ENCODE results near the gene IFIT1B.

Gene IFIT1B

DNA sequence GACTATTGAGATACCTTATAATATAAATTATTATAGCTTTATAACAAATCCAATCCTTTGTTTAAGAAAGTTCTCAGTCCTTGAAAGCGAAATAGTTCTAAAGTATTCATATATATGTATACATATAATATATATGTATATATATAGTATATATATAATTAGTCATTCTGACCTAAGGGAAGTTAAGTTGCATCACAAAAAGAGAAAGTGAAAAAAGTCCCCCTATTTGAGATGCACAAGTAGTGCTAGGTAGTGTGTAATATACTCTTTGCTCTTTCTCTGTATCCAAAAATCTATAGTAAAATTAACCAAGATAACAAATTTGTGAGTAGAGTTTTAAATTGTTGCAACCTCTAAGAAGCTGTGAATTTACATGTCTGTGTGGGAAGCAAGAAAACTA lies 13.3 kb upstream of the IFIT1B start:
- no peak for TF ChIP-seq SIN3A (IDR thresholded peaks at IDR 0.05; ENCODE audit: borderline replicate concordance, insufficient read depth, low read length)
- TF ChIP-seq TAF1 (IDR thresholded peaks at IDR 0.05; ENCODE audit: borderline replicate concordance, insufficient read depth, low read length): no peak
- TF ChIP-seq, protein P1, sequence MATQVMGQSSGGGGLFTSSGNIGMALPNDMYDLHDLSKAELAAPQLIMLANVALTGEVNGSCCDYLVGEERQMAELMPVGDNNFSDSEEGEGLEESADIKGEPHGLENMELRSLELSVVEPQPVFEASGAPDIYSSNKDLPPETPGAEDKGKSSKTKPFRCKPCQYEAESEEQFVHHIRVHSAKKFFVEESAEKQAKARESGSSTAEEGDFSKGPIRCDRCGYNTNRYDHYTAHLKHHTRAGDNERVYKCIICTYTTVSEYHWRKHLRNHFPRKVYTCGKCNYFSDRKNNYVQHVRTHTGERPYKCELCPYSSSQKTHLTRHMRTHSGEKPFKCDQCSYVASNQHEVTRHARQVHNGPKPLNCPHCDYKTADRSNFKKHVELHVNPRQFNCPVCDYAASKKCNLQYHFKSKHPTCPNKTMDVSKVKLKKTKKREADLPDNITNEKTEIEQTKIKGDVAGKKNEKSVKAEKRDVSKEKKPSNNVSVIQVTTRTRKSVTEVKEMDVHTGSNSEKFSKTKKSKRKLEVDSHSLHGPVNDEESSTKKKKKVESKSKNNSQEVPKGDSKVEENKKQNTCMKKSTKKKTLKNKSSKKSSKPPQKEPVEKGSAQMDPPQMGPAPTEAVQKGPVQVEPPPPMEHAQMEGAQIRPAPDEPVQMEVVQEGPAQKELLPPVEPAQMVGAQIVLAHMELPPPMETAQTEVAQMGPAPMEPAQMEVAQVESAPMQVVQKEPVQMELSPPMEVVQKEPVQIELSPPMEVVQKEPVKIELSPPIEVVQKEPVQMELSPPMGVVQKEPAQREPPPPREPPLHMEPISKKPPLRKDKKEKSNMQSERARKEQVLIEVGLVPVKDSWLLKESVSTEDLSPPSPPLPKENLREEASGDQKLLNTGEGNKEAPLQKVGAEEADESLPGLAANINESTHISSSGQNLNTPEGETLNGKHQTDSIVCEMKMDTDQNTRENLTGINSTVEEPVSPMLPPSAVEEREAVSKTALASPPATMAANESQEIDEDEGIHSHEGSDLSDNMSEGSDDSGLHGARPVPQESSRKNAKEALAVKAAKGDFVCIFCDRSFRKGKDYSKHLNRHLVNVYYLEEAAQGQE (IDR thresholded peaks at IDR 0.05; ENCODE audit: insufficient read depth in 1 of 2, low read depth in 2 of 2, low read length in 2 of 2): no peak
- TF ChIP-seq POLR2AphosphoS5 (IDR thresholded peaks at IDR 0.05; ENCODE audit: low read depth, low read length): no peak
- TF ChIP-seq FOXP2 (optimal IDR thresholded peaks at IDR 0.05; ENCODE audit: borderline replicate concordance, extremely low read depth, extremely low read length, insufficient read depth): no peak

DNA sequence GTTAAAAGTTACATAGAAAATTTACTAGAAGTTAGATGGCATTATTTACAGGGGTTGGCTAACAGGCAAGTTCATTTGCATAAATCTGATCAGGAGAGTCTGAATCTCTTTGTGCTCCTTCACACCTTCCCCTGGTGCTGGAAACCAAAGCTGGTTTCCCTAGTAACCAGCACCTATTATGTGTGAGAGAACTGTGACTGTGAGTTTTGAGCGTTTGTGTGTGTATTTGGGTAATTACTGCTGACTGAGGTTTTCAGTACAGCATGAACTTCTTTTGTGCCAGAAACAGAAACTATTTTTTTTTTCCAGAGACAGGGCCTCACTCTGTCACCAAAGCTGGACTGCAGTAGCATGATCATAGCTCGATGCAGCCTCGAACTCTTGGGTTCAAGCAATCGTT lies 10.3 kb upstream of the IFIT1B start:
- TF ChIP-seq TAF1 (IDR thresholded peaks at IDR 0.05; ENCODE audit: borderline replicate concordance, insufficient read depth, low read length): no peak
- TF ChIP-seq FOXP2 (optimal IDR thresholded peaks at IDR 0.05; ENCODE audit: borderline replicate concordance, extremely low read depth, extremely low read length, insufficient read depth): no peak
- TF ChIP-seq, protein P1 (IDR thresholded peaks at IDR 0.05; ENCODE audit: insufficient read depth in 1 of 2, low read depth in 2 of 2, low read length in 2 of 2): no peak
- no peak for TF ChIP-seq POLR2AphosphoS5 (IDR thresholded peaks at IDR 0.05; ENCODE audit: low read depth, low read length)
- no peak for TF ChIP-seq SIN3A (IDR thresholded peaks at IDR 0.05; ENCODE audit: borderline replicate concordance, insufficient read depth, low read length)

DNA sequence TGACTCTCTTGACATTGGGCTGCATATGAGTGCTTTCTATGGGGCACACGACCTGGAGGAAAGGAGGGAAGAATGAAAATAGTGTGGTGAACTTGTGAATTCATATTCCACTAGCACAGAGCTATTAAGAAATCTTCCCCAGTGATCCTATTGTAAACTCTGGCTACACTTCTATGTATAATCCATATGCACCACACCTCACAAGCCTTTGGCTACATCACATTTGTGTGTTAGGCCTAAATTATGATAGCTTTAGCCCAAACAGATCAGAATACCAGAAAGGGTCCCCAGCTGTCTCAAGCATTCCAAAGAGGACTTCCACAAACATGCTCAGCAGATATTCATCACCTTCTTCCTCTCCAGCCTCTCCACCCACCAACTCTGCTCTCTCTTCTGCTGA lies 9.7 kb upstream of the IFIT1B start:
- TF ChIP-seq TAF1 (IDR thresholded peaks at IDR 0.05; ENCODE audit: borderline replicate concordance, insufficient read depth, low read length) (no peak), FOXP2 (optimal IDR thresholded peaks at IDR 0.05; ENCODE audit: borderline replicate concordance, extremely low read depth, extremely low read length, insufficient read depth) (no peak), POLR2AphosphoS5 (IDR thresholded peaks at IDR 0.05; ENCODE audit: low read depth, low read length) (no peak), SIN3A (IDR thresholded peaks at IDR 0.05; ENCODE audit: borderline replicate concordance, insufficient read depth, low read length) (no peak)
- TF ChIP-seq, protein P1 (IDR thresholded peaks at IDR 0.05; ENCODE audit: insufficient read depth in 1 of 2, low read depth in 2 of 2, low read length in 2 of 2): no peak

DNA sequence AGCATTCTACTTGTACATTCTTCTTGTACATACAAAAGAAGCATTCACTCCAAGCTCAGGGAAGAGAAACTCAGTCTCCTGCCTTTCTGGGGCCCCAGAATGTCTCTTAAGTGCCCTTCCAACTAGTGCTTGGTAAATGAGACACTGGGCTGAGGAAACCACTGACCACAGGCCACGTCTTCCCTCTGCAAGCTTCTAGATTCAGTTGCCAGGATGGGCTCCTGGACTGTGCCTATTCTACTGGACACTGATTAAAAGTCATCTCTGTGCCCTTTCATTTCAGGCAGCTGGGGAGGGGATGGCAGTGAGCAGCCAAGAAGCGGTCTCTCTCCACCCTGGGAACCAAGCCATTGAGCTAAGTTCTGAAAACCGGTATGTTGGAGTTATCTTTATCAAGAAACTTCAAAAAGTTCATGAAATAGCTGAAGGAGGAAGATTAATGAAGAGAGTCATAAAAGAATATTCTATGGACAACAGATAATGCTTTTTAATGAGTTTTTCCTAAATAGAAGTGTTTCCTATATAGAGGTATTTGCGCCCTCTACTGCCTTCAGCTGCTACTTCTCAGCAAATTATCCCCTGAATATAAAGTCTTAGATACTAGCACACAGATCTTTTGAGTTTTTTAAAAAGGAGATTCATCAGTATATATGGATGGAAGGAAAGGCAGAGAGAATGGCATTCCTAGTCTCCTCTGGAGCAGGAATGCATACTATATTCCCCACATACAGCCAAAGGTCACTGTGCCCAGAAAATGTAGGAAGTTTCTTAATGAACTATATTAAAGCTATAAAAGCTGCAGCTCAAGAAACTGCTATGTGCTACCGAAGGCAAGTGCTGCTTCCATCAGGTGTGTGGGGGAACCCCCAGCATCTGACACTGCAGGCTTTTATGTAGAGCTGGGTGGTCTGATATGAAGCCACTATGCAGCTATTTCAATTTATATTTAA lies 8.4 kb upstream of the IFIT1B start:
- TF ChIP-seq TAF1 (IDR thresholded peaks at IDR 0.05; ENCODE audit: borderline replicate concordance, insufficient read depth, low read length) (no peak), FOXP2 (optimal IDR thresholded peaks at IDR 0.05; ENCODE audit: borderline replicate concordance, extremely low read depth, extremely low read length, insufficient read depth) (no peak), POLR2AphosphoS5 (IDR thresholded peaks at IDR 0.05; ENCODE audit: low read depth, low read length) (no peak), SIN3A (IDR thresholded peaks at IDR 0.05; ENCODE audit: borderline replicate concordance, insufficient read depth, low read length) (no peak)
- TF ChIP-seq, protein P1 (IDR thresholded peaks at IDR 0.05; ENCODE audit: insufficient read depth in 1 of 2, low read depth in 2 of 2, low read length in 2 of 2): no peak

Data from PFSK-1 (cell line).